Memory B cell (primary cell): ENCODE results near the gene SPEG.

ENCODE experiments used
- ATAC-seq: fragments of 150-1000 bp; cut with Tn5 transposase; 2 replicates; pipeline ENCODE4 v1.10.0; 2021; ENCODE audit warnings: low read depth, mild to moderate bottlenecking, moderate library complexity
- DNase-seq, 2 donors: peaks; one replicate each; pipeline ENCODE4 v3.0.0; 2022; ENCODE audit warnings: low spot score in 2 of 2
- H3K27ac Mint-ChIP-seq: one replicate; pipeline ENCODE4 v1.8.0; 2022; ENCODE audit warnings: mild to moderate bottlenecking, moderate library complexity, mixed read lengths
- H3K27me3 Mint-ChIP-seq: one replicate; pipeline ENCODE4 v1.8.0; 2022; ENCODE audit warnings: mixed read lengths
- H3K36me3 Mint-ChIP-seq: one replicate; pipeline ENCODE4 v1.8.0; 2022; ENCODE audit warnings: mild to moderate bottlenecking, mixed read lengths
- H3K4me1 Mint-ChIP-seq: one replicate; pipeline ENCODE4 v1.8.0; 2022; ENCODE audit warnings: mixed read lengths
- H3K4me3 Mint-ChIP-seq: one replicate; pipeline ENCODE4 v1.8.0; 2022; ENCODE audit warnings: mild to moderate bottlenecking, moderate library complexity, mixed read lengths
- H3K9me3 Mint-ChIP-seq: one replicate; pipeline ENCODE4 v1.8.0; 2022; ENCODE audit warnings: mixed read lengths

SPEG gene

DNA sequence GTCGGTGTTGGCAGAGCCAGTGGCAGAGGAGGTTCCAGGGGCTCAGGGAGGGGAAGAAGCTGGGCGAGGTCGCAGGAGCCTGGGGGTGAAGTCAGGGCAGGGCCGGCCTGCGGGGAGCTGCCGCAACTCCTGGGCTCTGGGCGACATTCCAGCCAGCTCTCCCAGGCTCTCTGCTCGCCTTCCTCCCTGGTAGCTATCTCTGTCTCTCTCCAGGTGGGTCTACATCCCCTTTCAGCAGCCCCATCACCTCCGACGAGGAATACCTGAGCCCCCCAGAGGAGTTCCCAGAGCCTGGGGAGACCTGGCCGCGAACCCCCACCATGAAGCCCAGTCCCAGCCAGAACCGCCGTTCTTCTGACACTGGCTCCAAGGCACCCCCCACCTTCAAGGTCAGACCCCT lies 27.0 kb downstream of the SPEG start:
- no peaks in the 10 kb centered on the region for H3K36me3 Mint-ChIP-seq
- H3K27me3 Mint-ChIP-seq = peaks cover 11% of the 10 kb centered on the region
- no peak overlapping the region for H3K4me3 Mint-ChIP-seq
- H3K27ac Mint-ChIP-seq = no peak overlapping the region
- peaks cover 3% of the 10 kb centered on the region for H3K4me1 Mint-ChIP-seq
- H3K9me3 Mint-ChIP-seq = no peaks in the 10 kb centered on the region
- DNase-seq = no peak
- no peak for ATAC-seq

DNA sequence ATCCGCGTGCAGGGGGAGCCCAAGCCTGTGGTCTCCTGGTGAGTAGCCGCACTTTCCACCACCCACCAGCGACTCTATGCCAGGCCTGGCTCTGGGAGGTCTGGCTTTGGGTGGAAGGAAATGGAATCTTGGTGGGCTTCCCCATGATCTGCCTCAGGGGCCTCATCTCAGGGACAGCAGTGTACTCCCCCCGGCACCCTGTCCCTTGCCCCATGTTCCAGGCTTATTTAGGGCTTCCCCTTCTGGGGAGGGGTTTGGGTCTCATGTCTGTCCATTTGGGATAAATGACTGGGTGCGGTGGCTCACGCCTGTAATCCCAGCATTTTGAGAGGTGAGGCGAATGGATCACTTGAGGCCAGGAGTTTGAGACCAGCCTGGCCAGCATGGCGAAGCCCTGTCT lies 27.7 kb downstream of the SPEG start:
- no peak for DNase-seq
- H3K9me3 Mint-ChIP-seq = no peaks in the 10 kb centered on the region
- peaks cover 15% of the 10 kb centered on the region for H3K27me3 Mint-ChIP-seq
- no peak for ATAC-seq
- no peak overlapping the region for H3K27ac Mint-ChIP-seq
- no peaks in the 10 kb centered on the region for H3K36me3 Mint-ChIP-seq
- H3K4me3 Mint-ChIP-seq = no peak overlapping the region
- peaks cover 3% of the 10 kb centered on the region for H3K4me1 Mint-ChIP-seq

DNA sequence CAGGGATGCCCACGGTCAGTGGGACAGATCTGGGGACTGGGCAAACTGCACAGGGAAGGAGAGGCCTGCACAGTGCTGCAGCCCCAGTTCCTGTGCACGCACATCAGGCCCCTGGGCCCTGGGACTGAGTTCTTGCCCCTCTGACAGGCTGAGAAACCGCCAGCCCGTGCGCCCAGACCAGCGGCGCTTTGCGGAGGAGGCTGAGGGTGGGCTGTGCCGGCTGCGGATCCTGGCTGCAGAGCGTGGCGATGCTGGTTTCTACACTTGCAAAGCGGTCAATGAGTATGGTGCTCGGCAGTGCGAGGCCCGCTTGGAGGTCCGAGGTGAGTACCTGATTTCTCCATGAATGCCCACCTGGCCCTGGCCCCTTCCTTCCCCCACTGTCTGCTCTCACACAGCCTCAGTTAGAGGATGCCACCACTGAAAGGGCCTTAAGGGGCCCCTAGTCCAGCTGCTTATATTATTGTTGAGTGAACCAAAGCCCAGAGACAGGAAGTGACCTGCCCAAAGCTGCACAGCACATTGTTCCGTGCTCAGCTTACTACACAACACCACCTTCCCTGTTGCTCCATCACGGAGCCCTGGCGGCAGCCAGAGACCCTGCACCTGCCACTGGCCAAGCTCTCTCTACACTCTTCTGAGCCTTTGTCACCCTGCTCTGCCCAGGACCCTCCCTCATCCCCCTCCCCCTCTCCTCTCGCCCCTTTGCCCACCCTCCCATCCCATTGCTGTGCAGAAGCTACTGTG lies 29.8 kb downstream of the SPEG start:
- no peak overlapping the region for H3K27ac Mint-ChIP-seq
- peaks cover 11% of the 10 kb centered on the region for H3K27me3 Mint-ChIP-seq
- no peak for ATAC-seq
- H3K36me3 Mint-ChIP-seq = no peaks in the 10 kb centered on the region
- DNase-seq = no peak
- H3K4me1 Mint-ChIP-seq = no peaks in the 10 kb centered on the region
- H3K4me3 Mint-ChIP-seq = no peak overlapping the region
- no peaks in the 10 kb centered on the region for H3K9me3 Mint-ChIP-seq

DNA sequence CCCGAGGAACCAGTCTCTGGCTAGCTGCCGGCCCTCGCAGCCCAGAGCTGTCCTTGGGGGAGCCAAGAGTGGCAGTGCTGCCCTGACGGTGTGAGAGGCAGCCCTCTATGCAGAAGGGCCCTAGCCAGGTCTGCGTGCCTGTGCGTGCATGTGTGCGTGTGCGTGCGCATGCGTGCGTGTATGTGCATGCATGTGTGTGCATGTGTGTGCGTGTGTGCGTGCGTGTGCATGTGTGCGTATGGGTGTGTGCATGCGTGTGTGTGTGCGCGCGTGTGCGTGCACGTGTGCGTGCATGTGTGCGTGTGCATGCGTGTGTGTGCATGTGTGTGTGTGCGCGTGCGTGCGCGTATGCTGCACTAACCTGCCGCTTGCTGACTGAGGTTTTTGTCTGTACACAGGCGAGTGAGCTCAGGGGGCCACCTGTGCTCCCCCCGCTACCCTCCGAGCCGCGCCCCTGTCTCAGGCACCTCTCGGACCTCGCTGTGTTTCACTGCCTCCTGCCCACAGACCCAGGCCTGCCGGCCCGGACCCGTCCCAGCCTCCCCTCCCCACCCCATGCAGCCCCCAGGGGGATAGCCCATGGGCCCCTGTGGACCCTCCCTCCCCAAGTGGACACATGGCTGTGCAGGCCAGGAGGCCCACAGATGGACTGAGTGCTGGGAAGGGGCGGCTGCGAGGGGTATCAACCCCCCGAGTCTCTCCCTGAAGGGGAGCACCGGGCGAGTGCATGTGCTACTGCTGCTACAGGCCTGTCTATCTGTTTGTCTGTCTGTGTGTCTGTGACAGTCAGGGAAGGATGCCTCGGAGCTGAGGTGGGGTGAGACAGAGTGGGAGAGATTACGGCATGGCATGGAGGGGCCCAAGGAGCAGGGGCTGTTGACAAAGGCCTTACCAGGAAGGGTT lies 31.3 kb downstream of the SPEG start:
- Mint-ChIP-seq H3K9me3 (no peaks in the 10 kb centered on the region), H3K4me1 (no peaks in the 10 kb centered on the region), H3K36me3 (no peaks in the 10 kb centered on the region), H3K27ac (no peak overlapping the region), H3K27me3 (peaks cover 9% of the 10 kb centered on the region), H3K4me3 (no peak overlapping the region)
- ATAC-seq (no peak), DNase-seq (no peak)

DNA sequence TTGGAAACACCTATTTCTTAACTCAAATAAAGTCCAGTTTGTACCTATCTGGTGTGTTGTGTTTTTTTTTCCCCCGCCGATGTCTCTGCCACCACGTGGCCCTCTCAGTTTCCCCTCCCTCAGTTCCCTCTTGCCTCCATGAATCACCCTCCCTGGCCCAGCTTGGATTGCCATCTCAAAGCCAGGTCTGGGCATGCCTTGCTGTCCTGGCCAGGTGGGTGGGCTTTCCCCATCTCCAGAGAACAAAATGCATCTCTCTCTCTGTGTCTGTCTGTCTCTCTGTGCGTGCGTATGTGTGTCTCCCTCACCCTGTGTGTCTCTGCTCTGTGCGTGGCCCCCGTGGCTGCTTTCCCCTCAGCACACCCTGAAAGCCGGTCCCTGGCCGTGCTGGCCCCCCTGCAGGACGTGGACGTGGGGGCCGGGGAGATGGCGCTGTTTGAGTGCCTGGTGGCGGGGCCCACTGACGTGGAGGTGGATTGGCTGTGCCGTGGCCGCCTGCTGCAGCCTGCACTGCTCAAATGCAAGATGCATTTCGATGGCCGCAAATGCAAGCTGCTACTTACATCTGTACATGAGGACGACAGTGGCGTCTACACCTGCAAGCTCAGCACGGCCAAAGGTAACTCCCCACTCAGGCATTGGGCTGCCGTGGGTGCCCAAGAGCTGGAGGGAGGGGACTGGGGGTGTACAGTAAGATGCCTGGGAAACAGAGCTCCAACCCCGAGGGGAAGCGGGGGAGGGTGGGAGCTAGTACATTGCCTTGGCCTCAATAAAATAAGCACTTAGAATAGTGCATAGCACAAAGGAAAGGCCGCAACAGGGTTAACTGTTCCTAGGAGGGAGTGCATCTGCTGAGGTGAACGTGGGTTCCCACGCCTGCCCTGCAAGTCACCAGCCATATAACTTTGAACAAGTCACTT lies 32.4 kb downstream of the SPEG start:
- no peaks in the 10 kb centered on the region for H3K9me3 Mint-ChIP-seq
- H3K27ac Mint-ChIP-seq = no peak overlapping the region
- no peak for ATAC-seq
- no peak overlapping the region for H3K4me3 Mint-ChIP-seq
- DNase-seq = no peak
- no peaks in the 10 kb centered on the region for H3K36me3 Mint-ChIP-seq
- no peaks in the 10 kb centered on the region for H3K4me1 Mint-ChIP-seq
- peaks cover 16% of the 10 kb centered on the region for H3K27me3 Mint-ChIP-seq

DNA sequence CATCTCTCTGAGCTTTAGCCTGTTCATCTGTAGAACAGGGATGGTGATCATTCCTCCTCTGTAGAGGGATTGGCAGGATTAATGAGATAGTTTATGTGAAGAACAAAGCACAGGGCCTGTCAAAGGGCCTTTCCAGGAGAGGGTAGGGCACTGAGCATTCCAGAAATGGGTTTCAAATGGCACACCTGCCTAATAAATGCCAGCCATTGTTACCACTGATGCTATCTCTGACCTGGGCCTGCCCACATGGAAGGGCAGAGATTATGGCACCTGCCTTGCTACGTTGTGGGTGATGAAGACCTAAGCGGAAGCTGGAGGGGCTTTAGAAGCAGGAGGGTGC lies 33.1 kb downstream of the SPEG start:
- Mint-ChIP-seq H3K4me1 (no peaks in the 10 kb centered on the region), H3K4me3 (no peak overlapping the region), H3K27me3 (peaks cover 17% of the 10 kb centered on the region), H3K36me3 (no peaks in the 10 kb centered on the region), H3K9me3 (no peaks in the 10 kb centered on the region), H3K27ac (no peak overlapping the region)
- no peak for ATAC-seq
- no peak for DNase-seq

DNA sequence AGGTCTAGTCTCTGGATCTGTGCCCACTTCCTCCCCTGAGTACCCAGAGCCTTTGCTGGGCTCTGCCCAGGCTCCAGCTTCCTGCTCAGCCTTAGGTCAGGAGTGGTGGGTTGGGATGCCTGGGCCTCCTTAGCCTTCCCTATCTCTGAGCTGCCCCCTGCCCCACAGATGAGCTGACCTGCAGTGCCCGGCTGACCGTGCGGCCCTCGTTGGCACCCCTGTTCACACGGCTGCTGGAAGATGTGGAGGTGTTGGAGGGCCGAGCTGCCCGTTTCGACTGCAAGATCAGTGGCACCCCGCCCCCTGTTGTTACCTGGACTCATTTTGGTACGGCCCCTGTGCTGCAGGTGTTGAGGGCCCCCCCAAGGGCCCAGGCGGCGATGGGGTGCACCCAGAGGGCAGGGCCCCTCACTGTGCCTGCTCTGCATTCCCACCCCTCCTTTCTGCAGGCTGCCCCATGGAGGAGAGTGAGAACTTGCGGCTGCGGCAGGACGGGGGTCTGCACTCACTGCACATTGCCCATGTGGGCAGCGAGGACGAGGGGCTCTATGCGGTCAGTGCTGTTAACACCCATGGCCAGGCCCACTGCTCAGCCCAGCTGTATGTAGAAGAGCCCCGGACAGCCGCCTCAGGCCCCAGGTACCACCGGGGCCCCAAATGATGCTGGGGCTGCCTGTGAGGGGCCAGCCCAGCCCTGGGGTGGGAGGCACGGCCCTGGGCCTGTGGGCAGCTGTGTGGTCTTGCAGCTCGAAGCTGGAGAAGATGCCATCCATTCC lies 34.0 kb downstream of the SPEG start:
- Mint-ChIP-seq H3K9me3 (no peaks in the 10 kb centered on the region), H3K27ac (no peak overlapping the region), H3K36me3 (no peaks in the 10 kb centered on the region), H3K27me3 (peaks cover 20% of the 10 kb centered on the region), H3K4me3 (no peak overlapping the region), H3K4me1 (no peaks in the 10 kb centered on the region)
- no peak for ATAC-seq
- DNase-seq = no peak

DNA sequence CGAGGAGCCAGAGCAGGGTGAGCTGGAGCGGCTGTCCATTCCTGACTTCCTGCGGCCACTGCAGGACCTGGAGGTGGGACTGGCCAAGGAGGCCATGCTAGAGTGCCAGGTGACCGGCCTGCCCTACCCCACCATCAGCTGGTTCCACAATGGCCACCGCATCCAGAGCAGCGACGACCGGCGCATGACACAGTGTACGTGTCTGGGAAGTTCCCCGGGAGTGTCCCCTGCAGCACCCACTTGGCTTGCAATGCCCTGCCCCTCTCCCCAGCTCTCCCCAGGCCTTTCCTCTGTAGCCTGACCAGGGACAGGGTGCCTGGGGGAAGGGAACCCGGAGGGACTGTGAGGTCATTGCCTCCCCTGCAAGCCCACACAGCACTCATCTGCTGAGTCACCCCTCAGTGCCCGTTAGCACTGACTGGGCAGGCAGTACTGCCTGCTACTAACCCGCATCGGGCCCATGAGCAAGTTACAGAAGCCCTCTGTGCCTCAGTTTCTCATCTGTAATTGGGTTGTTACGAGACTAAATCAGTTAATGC lies 34.6 kb downstream of the SPEG start:
- ATAC-seq (no peak), DNase-seq (no peak)
- peaks cover 21% of the 10 kb centered on the region for H3K27me3 Mint-ChIP-seq
- H3K9me3 Mint-ChIP-seq = no peaks in the 10 kb centered on the region
- no peak overlapping the region for H3K4me3 Mint-ChIP-seq
- no peak overlapping the region for H3K27ac Mint-ChIP-seq
- no peaks in the 10 kb centered on the region for H3K4me1 Mint-ChIP-seq
- no peaks in the 10 kb centered on the region for H3K36me3 Mint-ChIP-seq

DNA sequence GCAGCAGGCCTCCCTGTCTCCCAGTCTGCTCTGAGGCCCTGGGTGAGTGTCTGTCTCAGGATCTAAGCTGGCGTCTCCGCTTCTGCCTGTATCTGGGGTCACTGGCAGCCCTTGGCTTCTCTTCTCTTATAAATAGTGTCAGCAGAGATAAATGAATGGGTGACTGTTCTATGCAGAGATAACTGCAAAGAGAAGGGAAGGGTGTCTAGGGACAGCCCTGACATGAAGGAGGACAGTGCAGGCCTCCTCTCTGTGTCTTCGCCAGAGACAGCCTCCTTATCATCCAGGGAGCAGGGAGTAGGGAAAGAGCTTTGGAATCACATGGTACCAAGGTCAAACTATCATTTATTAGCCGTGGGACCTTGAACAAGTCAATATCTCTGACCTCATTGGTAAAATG lies 35.8 kb downstream of the SPEG start:
- Mint-ChIP-seq H3K4me3 (no peak overlapping the region), H3K36me3 (no peaks in the 10 kb centered on the region), H3K4me1 (no peaks in the 10 kb centered on the region), H3K27ac (no peak overlapping the region), H3K27me3 (peaks cover 24% of the 10 kb centered on the region), H3K9me3 (no peaks in the 10 kb centered on the region)
- ATAC-seq (no peak), DNase-seq (no peak)

DNA sequence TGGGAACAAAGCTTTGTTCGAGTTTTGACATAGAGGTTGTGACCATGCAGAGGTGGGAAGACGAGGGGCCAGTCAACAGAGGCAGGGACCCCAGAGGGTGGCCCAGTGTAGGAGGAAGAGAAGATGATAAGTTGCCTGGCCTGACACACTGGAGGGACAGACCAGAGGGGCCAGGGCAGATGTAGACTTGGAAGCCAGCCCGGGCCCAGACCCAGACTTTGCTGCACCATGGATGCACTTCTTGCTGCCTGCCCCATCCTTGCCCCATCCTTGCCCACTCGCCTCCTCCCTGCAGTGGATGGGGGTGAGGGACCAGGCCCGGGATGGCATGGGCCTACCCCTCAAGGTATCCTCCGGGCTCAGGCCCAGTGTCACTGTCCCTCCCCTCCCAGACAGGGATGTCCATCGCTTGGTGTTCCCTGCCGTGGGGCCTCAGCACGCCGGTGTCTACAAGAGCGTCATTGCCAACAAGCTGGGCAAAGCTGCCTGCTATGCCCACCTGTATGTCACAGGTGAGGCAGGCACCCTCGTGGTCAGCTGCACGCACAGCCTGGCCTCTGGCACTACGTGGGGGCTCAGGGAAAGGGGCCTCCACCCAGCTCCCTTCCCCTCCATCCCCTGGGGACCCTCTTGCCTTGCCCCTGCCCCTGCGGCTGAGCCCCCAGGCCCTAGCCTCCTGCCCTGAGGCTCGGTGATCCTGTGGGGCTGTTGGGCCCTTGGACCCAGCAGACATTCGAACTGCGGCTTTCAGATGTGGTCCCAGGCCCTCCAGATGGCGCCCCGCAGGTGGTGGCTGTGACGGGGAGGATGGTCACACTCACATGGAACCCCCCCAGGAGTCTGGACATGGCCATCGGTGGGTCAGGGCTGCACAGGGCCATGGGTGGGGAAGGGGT lies 37.1 kb downstream of the SPEG start:
- no peak for DNase-seq
- Mint-ChIP-seq H3K4me1 (peaks cover 4% of the 10 kb centered on the region), H3K27me3 (peaks cover 28% of the 10 kb centered on the region), H3K4me3 (no peak overlapping the region), H3K9me3 (no peaks in the 10 kb centered on the region), H3K36me3 (no peaks in the 10 kb centered on the region), H3K27ac (no peak overlapping the region)
- no peak for ATAC-seq

DNA sequence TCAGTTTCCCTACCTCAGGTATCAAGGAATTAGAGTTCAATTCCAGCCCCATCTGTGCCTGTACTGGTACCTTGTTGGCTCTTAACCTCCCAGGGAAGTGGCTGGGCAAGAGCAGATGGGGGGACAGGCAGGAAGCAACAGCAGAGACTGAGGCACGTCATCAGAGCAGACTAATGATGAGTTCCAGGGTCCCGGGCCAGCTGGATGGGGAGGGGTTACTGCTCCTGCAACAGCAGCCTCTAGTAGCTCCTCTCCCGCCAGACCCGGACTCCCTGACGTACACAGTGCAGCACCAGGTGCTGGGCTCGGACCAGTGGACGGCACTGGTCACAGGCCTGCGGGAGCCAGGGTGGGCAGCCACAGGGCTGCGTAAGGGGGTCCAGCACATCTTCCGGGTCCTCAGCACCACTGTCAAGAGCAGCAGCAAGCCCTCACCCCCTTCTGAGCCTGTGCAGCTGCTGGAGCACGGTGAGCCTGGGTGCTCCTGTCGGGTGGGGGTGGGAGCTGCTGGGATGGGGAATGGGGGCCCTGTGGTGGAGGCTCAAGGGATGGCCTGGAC lies 38.1 kb downstream of the SPEG start:
- ATAC-seq = no peak
- no peak overlapping the region for H3K4me3 Mint-ChIP-seq
- peaks cover 31% of the 10 kb centered on the region for H3K27me3 Mint-ChIP-seq
- no peaks in the 10 kb centered on the region for H3K36me3 Mint-ChIP-seq
- DNase-seq = no peak
- H3K9me3 Mint-ChIP-seq = no peaks in the 10 kb centered on the region
- H3K27ac Mint-ChIP-seq = no peak overlapping the region
- H3K4me1 Mint-ChIP-seq = peaks cover 4% of the 10 kb centered on the region

DNA sequence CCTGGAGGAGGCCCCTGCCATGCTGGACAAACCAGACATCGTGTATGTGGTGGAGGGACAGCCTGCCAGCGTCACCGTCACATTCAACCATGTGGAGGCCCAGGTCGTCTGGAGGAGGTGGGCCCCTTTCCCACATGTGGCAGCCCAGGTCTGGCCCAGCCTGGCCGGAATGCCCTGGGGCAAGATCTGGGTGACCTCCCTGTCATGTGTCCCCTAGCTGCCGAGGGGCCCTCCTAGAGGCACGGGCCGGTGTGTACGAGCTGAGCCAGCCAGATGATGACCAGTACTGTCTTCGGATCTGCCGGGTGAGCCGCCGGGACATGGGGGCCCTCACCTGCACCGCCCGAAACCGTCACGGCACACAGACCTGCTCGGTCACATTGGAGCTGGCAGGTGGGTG lies 38.9 kb downstream of the SPEG start:
- H3K27ac Mint-ChIP-seq = no peak overlapping the region
- peaks cover 4% of the 10 kb centered on the region for H3K4me1 Mint-ChIP-seq
- H3K27me3 Mint-ChIP-seq = peaks cover 31% of the 10 kb centered on the region
- H3K36me3 Mint-ChIP-seq = no peaks in the 10 kb centered on the region
- no peak for ATAC-seq
- DNase-seq = no peak
- H3K9me3 Mint-ChIP-seq = no peaks in the 10 kb centered on the region
- no peak overlapping the region for H3K4me3 Mint-ChIP-seq
